ENCODE data around the gene ABCF2. TPM values are rescaled to one million over a fixed set of nuclear protein-coding genes. Genes with fewer than 3 reads are reported as not detected.

Gene ABCF2
- total and polyA plus RNA-seq, 11 donors: 15.9 to 58.4 (median 33.0) TPM

- ATAC-seq (no peak), DNase-seq (peak in 1 of 5 donors; percentile 34)
- no peak for TF ChIP-seq POLR2A (IDR thresholded peaks at IDR 0.05)
- no peak for TF ChIP-seq CTCF (IDR thresholded peaks at IDR 0.05)
- H3K27me3 ChIP-seq: peaks cover 0 to 28% (median 0%) of the 10 kb centered on the region in 9 donors
- WGBS, 4 donors: 53 to 68% (median 63%) methylated on average over 15 to 17 of the region's 17 CpGs
- H3K9me3 ChIP-seq: no peaks in the 10 kb centered on the region
- H3K36me3 ChIP-seq: no peaks in the 10 kb centered on the region
- peaks cover 0 to 63% (median 35%) of the 10 kb centered on the region in 12 donors for H3K4me1 ChIP-seq
- peak overlapping the region in 9 of 12 donors; percentile 95 to 100 (median 98) for H3K27ac ChIP-seq
- peak overlapping the region in 7 of 12 donors; percentile 65 to 88 (median 76) for H3K4me3 ChIP-seq
- intact Hi-C loops (cut with DNase I): no loop called here
Observed at GRCh38 chr7:151252961-151253711, 26.1 kb upstream of the ABCF2 start.

GRCh38 chr7:151252561-151252835 lies 25.5 kb upstream of the ABCF2 start:
- H3K36me3 ChIP-seq: no peaks in the 10 kb centered on the region
- H3K27me3 ChIP-seq: peaks cover 0 to 32% (median 0%) of the 10 kb centered on the region in 9 donors
- intact Hi-C loops (cut with DNase I): no loop called here
- peak overlapping the region; percentile 88 to 100 (median 97) for H3K27ac ChIP-seq
- peak overlapping the region; percentile 32 to 88 (median 73) for H3K4me3 ChIP-seq
- ATAC-seq: no peak
- no peak for TF ChIP-seq CTCF (IDR thresholded peaks at IDR 0.05)
- no peak for TF ChIP-seq POLR2A (IDR thresholded peaks at IDR 0.05)
- peak in 1 of 5 donors; percentile 56 for DNase-seq
- 14 to 29% (median 23%) methylated on average over 9 of the region's 9 CpGs for WGBS, 4 donors
- no peaks in the 10 kb centered on the region for H3K9me3 ChIP-seq
- peaks cover 0 to 69% (median 40%) of the 10 kb centered on the region in 12 donors for H3K4me1 ChIP-seq

- H3K4me1 ChIP-seq: peaks cover 0 to 74% (median 46%) of the 10 kb centered on the region in 12 donors
- DNase-seq: peak; percentile 82 to 89 (median 85)
- H3K9me3 ChIP-seq: no peaks in the 10 kb centered on the region
- peak overlapping the region; percentile 88 to 100 (median 97) for H3K27ac ChIP-seq
- ATAC-seq: peak; percentile 33 to 65 (median 60)
- intact Hi-C loops (cut with DNase I): loop anchor here in 1 of 10 donors (2.0 kb wide), 1 partner anchor 51 kb away; no protein-coding TSS in a partner anchor
- WGBS, 4 donors: 2 to 3% (median 3%) methylated on average over 27 to 79 of the region's 79 CpGs
- no peaks in the 10 kb centered on the region for H3K36me3 ChIP-seq
- H3K4me3 ChIP-seq: peak overlapping the region; percentile 32 to 88 (median 73)
- peaks cover 0 to 38% (median 0%) of the 10 kb centered on the region in 9 donors for H3K27me3 ChIP-seq
- TF ChIP-seq CTCF (IDR thresholded peaks at IDR 0.05): no peak
- peak in 1 of 2 donors; percentile 45 for TF ChIP-seq POLR2A (IDR thresholded peaks at IDR 0.05)
Observed at GRCh38 chr7:151251689-151252560, 24.9 kb upstream of the ABCF2 start.

GRCh38 chr7:151251328-151251688 lies 24.3 kb upstream of the ABCF2 start:
- H3K27me3 ChIP-seq: peaks cover 0 to 44% (median 0%) of the 10 kb centered on the region in 9 donors
- WGBS, 4 donors: 3 to 12% (median 4%) methylated on average over 10 to 19 of the region's 19 CpGs

More at GRCh38 chr7:151251328-151251688, 24.3 kb upstream of the ABCF2 start:
- TF ChIP-seq CTCF (IDR thresholded peaks at IDR 0.05): no peak
- TF ChIP-seq POLR2A (IDR thresholded peaks at IDR 0.05): no peak
- intact Hi-C loops (cut with DNase I): loop anchor here in 1 of 10 donors (2.0 kb wide), 1 partner anchor 51 kb away; no protein-coding TSS in a partner anchor
- Histone ChIP-seq H3K9me3 (no peaks in the 10 kb centered on the region), H3K4me1 (peaks cover 0 to 76% (median 51%) of the 10 kb centered on the region in 12 donors), H3K27ac (peak overlapping the region; percentile 86 to 100 (median 97)), H3K36me3 (no peaks in the 10 kb centered on the region), H3K4me3 (peak overlapping the region; percentile 6 to 88 (median 73))
- DNase-seq: peak in 4 of 5 donors; percentile 51 to 66 (median 61)
- ATAC-seq: no peak

Measured in heart left ventricle (tissue), 16 donors.